Transverse colon (tissue), 3 donors: ENCODE results near the gene ZNF575.

Experiments used
- POLR2A ChIP-seq: fragments of 450-650 bp; IDR thresholded peaks from one replicate; pipeline ENCODE4 v1.6.1; 2016; ENCODE audit warnings: antibody characterized with exemption, mild to moderate bottlenecking, moderate library complexity
- POLR2AphosphoS5 ChIP-seq, 3 donors: sonication (generic); formaldehyde crosslinking; IDR thresholded peaks; one replicate each; pipeline ENCODE4 v1.6.1; 2016; ENCODE audit warnings: antibody characterized with exemption in 3 of 3

DNA sequence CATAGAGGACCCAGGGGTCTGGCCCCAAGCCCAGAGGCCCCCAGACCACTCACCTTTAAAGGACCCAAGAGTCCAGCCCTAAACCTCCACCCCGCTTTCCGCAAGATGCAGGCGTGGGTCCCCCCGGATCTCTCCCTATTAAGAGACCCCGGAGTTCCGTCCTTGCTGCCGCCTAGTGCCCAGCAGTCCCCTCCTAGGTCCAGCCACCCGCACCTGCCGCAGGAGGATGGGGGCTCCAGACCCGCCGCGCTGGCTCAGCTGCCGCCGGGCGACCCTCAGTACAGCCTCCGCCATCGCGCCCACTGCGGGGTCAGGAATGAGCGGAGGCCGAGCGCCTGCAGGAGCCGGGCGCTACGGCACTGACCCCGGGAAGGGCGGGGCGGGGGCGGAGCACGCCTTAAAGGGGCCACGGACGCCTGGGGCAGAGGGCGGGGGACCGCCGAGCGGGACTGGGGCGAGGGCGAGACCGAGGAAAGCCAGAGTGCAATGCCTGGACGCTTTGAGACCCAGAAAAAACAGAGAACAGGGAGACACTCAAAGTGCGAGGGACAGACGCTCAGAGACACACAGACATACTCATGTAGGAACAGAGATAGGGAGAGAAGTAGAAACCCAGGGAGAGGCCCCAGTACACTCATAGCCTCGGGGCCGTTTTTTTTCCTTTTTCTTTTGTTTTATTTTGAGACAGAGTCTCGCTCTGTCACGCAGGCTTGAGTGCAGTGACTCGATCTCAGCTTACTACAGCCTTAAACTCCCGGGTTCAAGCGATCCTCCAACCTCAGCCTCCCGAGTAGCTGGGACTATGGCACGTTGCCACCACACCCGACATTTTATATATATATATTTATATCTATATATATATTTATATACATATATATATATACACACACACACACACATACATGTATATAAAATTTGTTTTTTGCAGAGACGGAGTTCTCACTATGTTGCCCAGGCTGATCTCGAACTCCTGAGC lies 5.8 kb upstream of the ZNF575 start, which contains the start of gene ETHE1:
- TF ChIP-seq POLR2A (peak; percentile 95), POLR2AphosphoS5 (IDR thresholded peaks at IDR 0.05) (peak; percentile 96 to 98 (median 97))
